Measurements from ENCODE around the gene ATP6V0A4.

- no peak for TF ChIP-seq CTCF (IDR thresholded peaks at IDR 0.05)
- no peak for TF ChIP-seq POLR2A (IDR thresholded peaks at IDR 0.05)
Measured at GRCh38 chr7:138770904-138771303, 27.1 kb downstream of the ATP6V0A4 start.
